ENCODE measurements around the gene SPDEF. TPM values are rescaled to one million over a fixed set of nuclear protein-coding genes. Genes with fewer than 3 reads are reported as not detected.

Gene SPDEF
- total RNA-seq, 1 donor from 2014 or later = not detected

GRCh38 chr6:34575326-34575725 lies 19.2 kb upstream of the SPDEF start:
- no peak overlapping the region for H3K27ac Mint-ChIP-seq
- H3K27me3 Mint-ChIP-seq = no peaks in the 10 kb centered on the region
- no peak overlapping the region for H3K4me3 Mint-ChIP-seq
- no peaks in the 10 kb centered on the region for H3K9me3 Mint-ChIP-seq
- H3K4me1 Mint-ChIP-seq = peaks cover 5% of the 10 kb centered on the region
- no peaks in the 10 kb centered on the region for H3K36me3 Mint-ChIP-seq (ENCODE audit: low read depth)
- no peak for DNase-seq
- intact Hi-C loops (cut with micrococcal nuclease) = no loop called here

GRCh38 chr6:34574647-34575293 lies 18.6 kb upstream of the SPDEF start:
- DNase-seq = no peak
- Mint-ChIP-seq H3K36me3 (ENCODE audit: low read depth) (no peaks in the 10 kb centered on the region), H3K9me3 (no peaks in the 10 kb centered on the region), H3K27me3 (no peaks in the 10 kb centered on the region), H3K27ac (no peak overlapping the region), H3K4me3 (no peak overlapping the region), H3K4me1 (peaks cover 5% of the 10 kb centered on the region)
- intact Hi-C loops (cut with micrococcal nuclease) = no loop called here

GRCh38 chr6:34573567-34574183 lies 17.5 kb upstream of the SPDEF start:
- Mint-ChIP-seq H3K27me3 (no peaks in the 10 kb centered on the region), H3K9me3 (no peaks in the 10 kb centered on the region), H3K4me3 (no peak overlapping the region), H3K4me1 (peaks cover 5% of the 10 kb centered on the region), H3K36me3 (ENCODE audit: low read depth) (no peaks in the 10 kb centered on the region), H3K27ac (no peak overlapping the region)
- no peak for DNase-seq
- intact Hi-C loops (cut with micrococcal nuclease) = no loop called here

GRCh38 chr6:34572585-34572984 lies 16.5 kb upstream of the SPDEF start:
- Mint-ChIP-seq H3K27ac (no peak overlapping the region), H3K9me3 (no peaks in the 10 kb centered on the region), H3K4me3 (no peak overlapping the region), H3K27me3 (no peaks in the 10 kb centered on the region), H3K36me3 (ENCODE audit: low read depth) (no peaks in the 10 kb centered on the region), H3K4me1 (peaks cover 5% of the 10 kb centered on the region)
- no peak for DNase-seq
- intact Hi-C loops (cut with micrococcal nuclease) = no loop called here

- no peak overlapping the region for H3K4me3 Mint-ChIP-seq
- no peak for DNase-seq
- no peaks in the 10 kb centered on the region for H3K9me3 Mint-ChIP-seq
- no peak overlapping the region for H3K27ac Mint-ChIP-seq
- H3K4me1 Mint-ChIP-seq = peaks cover 5% of the 10 kb centered on the region
- intact Hi-C loops (cut with micrococcal nuclease) = no loop called here
- no peaks in the 10 kb centered on the region for H3K27me3 Mint-ChIP-seq
- H3K36me3 Mint-ChIP-seq (ENCODE audit: low read depth) = no peaks in the 10 kb centered on the region
Measured at GRCh38 chr6:34572021-34572420, 15.9 kb upstream of the SPDEF start.

DNA sequence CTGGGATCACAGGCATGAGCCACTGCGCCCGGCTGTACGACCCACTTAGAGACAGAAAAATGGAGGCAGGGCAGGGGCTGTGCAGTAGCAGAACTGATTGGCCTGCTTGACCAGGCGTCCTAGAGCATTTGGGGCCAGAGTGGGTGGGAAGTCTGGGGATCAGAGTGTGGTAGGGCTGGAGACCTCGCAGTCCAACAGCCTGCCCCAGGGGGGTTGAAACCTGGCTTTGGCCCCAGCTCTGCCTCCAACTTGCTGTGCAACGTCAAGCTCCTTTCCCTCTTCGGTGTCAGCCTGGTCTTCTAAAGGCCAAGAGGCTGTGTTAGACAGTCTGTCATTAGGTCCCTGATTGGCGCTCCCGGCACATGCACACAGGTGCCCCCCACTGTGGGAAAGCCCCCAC lies 15.3 kb upstream of the SPDEF start:
- no peak for DNase-seq
- Mint-ChIP-seq H3K36me3 (ENCODE audit: low read depth) (no peaks in the 10 kb centered on the region), H3K4me3 (no peak overlapping the region), H3K27me3 (no peaks in the 10 kb centered on the region), H3K9me3 (no peaks in the 10 kb centered on the region), H3K4me1 (peaks cover 2% of the 10 kb centered on the region), H3K27ac (no peak overlapping the region)
- intact Hi-C loops (cut with micrococcal nuclease) = no loop called here

GRCh38 chr6:34570066-34570833 lies 14.1 kb upstream of the SPDEF start:
- Mint-ChIP-seq H3K36me3 (ENCODE audit: low read depth) (no peaks in the 10 kb centered on the region), H3K27me3 (no peaks in the 10 kb centered on the region), H3K4me3 (no peak overlapping the region), H3K9me3 (no peaks in the 10 kb centered on the region), H3K27ac (no peak overlapping the region), H3K4me1 (no peaks in the 10 kb centered on the region)
- no peak for DNase-seq
- intact Hi-C loops (cut with micrococcal nuclease) = no loop called here

GRCh38 chr6:34569361-34569973 lies 13.3 kb upstream of the SPDEF start:
- intact Hi-C loops (cut with micrococcal nuclease) = no loop called here
- no peaks in the 10 kb centered on the region for H3K36me3 Mint-ChIP-seq (ENCODE audit: low read depth)

GRCh38 chr6:34568341-34569201 lies 12.4 kb upstream of the SPDEF start:
- no peak for DNase-seq
- Mint-ChIP-seq H3K27ac (no peak overlapping the region), H3K36me3 (ENCODE audit: low read depth) (no peaks in the 10 kb centered on the region), H3K4me3 (no peak overlapping the region), H3K9me3 (no peaks in the 10 kb centered on the region), H3K4me1 (no peaks in the 10 kb centered on the region), H3K27me3 (no peaks in the 10 kb centered on the region)
- intact Hi-C loops (cut with micrococcal nuclease) = no loop called here

More at GRCh38 chr6:34569361-34569973, 13.3 kb upstream of the SPDEF start:
- Mint-ChIP-seq H3K9me3 (no peaks in the 10 kb centered on the region), H3K4me1 (no peaks in the 10 kb centered on the region), H3K4me3 (no peak overlapping the region), H3K27me3 (no peaks in the 10 kb centered on the region), H3K27ac (no peak overlapping the region)
- DNase-seq = no peak

- Mint-ChIP-seq H3K27ac (no peak overlapping the region), H3K36me3 (ENCODE audit: low read depth) (no peaks in the 10 kb centered on the region), H3K27me3 (no peaks in the 10 kb centered on the region), H3K4me3 (no peak overlapping the region), H3K4me1 (no peaks in the 10 kb centered on the region), H3K9me3 (no peaks in the 10 kb centered on the region)
- no peak for DNase-seq
- intact Hi-C loops (cut with micrococcal nuclease) = no loop called here
Measured at GRCh38 chr6:34566830-34567546, 10.9 kb upstream of the SPDEF start.

DNA sequence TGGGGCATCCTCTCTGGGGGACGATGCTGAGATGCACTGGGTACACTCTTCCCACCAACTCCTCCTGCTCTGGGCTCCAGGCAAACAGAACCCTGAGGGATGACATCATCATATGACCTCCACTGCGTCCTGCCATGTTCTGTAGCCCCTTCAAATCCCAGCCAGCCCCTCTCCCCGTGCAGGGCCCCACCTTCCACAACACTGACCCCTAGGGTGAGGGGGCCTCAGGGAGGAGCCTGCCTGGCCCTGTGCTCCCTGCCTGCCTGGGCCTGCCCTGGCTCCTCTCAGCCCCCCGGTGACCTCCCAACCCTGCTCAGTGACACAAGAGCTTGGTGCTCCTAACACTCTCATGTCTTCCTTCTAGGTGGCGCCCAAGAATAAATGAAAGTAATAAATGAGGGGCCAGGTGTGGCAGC lies 9.6 kb upstream of the SPDEF start:
- intact Hi-C loops (cut with micrococcal nuclease) = no loop called here
- no peaks in the 10 kb centered on the region for H3K9me3 Mint-ChIP-seq

DNA sequence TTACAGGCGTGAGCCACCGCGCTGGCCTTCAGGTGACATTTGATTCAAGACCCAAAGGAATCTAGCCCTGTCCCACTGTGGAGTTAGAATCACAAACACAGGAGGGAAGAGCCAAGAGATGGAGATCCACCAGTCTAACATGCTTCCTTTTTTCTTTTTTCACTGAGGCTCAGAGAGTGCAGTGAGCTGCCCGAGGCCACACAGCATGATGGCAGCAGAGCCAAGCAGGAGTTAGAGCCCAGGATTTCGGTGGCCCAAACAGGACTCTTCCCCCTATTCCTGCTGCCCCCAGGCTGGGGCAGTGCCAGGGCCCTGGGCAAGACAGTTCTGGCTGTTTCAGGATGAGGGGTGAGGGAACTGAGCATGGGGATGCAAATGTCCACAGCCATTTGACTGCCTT lies 8.1 kb upstream of the SPDEF start:
- H3K27ac Mint-ChIP-seq = no peak overlapping the region
- DNase-seq = no peak
- no peaks in the 10 kb centered on the region for H3K27me3 Mint-ChIP-seq
- intact Hi-C loops (cut with micrococcal nuclease) = no loop called here
- no peak overlapping the region for H3K4me3 Mint-ChIP-seq
- no peaks in the 10 kb centered on the region for H3K36me3 Mint-ChIP-seq (ENCODE audit: low read depth)
- no peaks in the 10 kb centered on the region for H3K9me3 Mint-ChIP-seq
- H3K4me1 Mint-ChIP-seq = no peaks in the 10 kb centered on the region

More for the DNA sequence above, 9.6 kb upstream of the SPDEF start:
- Mint-ChIP-seq H3K27ac (no peak overlapping the region), H3K27me3 (no peaks in the 10 kb centered on the region), H3K36me3 (ENCODE audit: low read depth) (no peaks in the 10 kb centered on the region), H3K4me3 (no peak overlapping the region), H3K4me1 (no peaks in the 10 kb centered on the region)
- no peak for DNase-seq

- Mint-ChIP-seq H3K36me3 (ENCODE audit: low read depth) (no peaks in the 10 kb centered on the region), H3K4me1 (no peaks in the 10 kb centered on the region), H3K27me3 (no peaks in the 10 kb centered on the region), H3K9me3 (no peaks in the 10 kb centered on the region), H3K27ac (no peak overlapping the region), H3K4me3 (no peak overlapping the region)
- intact Hi-C loops (cut with micrococcal nuclease) = no loop called here
- DNase-seq = no peak
Measured at GRCh38 chr6:34563513-34563870, 7.4 kb upstream of the SPDEF start.

All from activated CD4-positive, alpha-beta T cell treated with anti-CD3 and anti-CD28 coated beads, Interleukin-2, amount 10 ng/mL, durations not matched to agents 24 days and 14 days (primary cell).